GM18873 (cell line): Measurements from ENCODE around the gene LCE2C.
"Not testable (repeated sequence)": the region's sequence is repeated elsewhere in the genome, so short reads cannot be mapped to it uniquely, and the experiment has no call there.

Source experiments
- ATAC-seq: cut with Tn5 transposase; IDR thresholded peaks from one replicate; pipeline ENCODE4 v1.9.1; 2021; ENCODE audit warnings: mild to moderate bottlenecking, moderate library complexity, moderate number of reproducible peaks; ENCODE audit not compliant: unreplicated experiment, low FRiP score

LCE2C gene, protein sequence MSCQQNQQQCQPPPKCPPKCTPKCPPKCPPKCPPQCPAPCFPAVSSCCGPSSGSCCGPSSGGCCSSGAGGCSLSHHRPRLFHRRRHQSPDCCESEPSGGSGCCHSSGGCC

DNA sequence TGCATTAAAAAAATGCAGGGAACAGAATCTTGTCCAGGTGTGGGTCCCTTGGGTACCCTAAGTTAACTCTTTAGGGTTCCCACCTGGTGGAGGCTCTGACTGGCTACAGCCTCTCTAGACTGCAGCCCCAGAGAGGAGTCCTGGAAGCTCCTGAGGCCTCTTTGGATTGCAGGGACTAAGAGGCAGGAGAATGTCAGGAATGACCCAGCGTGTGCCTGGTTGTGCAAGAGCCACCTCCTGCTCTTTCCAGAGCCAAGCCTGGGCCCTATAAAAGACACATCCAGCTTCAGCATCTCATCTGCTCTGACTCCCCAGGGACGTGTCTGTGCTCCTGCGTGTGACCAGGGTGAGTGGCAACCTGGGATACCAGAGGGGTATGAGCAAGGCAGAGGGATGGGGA is at the start of gene LCE2C:
Gene LCE2C (plus strand): TSS at position 297 of the 400 bp plus-strand sequence. CDS start 737 bp downstream, outside the sequence.
- ATAC-seq, result not testable (repeated sequence)

DNA sequence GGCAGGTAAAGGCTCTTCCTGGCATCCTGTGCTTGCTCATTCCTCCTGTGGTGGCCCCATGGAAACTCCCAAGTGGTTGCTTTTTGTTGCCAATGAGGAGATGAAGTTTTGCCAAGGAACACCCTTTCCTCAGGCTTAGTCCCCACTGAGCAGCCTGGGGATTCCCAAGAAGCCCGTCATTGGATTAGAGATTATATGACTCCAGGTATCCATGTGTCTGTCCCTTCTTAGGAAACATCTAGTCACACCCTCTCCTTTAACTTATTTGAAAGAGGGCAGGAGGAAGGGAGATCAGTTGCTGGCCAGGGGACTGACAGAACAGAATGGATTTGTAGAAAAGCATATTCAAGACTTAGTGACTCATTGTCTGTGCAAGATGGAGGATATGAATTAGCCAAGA is 48.3 kb upstream of the LCE2C start:
- ATAC-seq, result no peak

DNA sequence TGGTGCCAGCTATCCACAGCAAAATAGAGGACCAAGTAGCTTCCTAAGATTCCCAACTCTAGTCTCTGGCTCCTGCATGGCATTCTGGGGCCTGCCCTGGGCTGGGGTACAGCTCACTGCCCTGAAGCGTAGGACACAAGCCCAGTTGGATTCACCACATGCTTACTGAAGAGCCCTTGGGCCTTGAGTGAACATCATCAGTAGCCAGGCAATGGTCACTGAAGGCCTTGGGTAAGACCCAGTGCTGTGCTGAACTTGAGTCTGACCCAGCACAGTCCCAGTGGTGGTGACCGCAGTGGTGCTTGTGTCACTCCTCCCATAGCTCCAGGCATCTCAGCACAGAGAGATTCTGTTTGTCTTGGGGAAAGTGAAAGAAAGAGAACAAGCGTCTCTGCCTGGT is 44.5 kb upstream of the LCE2C start:
- no peak for ATAC-seq

DNA sequence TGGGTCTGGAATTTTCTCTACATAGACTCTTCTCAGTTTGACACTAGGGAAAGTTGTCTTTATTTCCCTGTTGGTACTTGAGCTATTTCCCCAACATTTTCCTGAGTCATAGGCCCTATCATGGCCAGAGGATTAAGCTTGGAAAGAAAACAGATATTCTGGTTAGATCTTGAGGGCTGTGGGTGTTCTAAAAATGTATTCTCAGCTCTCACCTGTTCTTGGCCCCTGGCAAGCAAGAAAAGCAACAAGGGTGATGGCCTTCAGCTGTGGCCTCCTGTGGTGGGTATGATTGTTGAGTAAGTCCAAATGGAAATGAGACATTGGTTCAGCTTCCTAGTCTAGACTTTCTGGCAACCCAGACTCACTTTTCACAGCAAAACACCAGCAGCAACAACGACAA is 34.7 kb upstream of the LCE2C start:
- no peak for ATAC-seq

DNA sequence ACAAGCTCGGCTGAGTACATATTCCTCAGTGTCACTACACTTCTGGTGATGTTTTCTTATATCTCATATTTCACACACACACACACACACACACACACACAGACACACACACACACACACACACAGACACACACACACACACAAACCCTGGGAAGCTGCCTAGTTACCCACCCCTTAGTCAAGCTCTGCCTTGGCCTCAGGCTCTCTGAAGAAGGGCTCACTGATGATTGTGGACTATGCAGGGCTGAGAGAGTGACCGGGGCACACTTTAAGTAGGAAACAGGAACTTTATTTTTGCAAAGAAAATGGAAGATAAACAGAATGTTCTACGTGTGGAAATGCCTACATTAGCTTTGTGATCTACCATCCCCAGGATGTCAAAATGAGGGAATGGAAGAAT is 31.1 kb upstream of the LCE2C start:
- ATAC-seq, result no peak

DNA sequence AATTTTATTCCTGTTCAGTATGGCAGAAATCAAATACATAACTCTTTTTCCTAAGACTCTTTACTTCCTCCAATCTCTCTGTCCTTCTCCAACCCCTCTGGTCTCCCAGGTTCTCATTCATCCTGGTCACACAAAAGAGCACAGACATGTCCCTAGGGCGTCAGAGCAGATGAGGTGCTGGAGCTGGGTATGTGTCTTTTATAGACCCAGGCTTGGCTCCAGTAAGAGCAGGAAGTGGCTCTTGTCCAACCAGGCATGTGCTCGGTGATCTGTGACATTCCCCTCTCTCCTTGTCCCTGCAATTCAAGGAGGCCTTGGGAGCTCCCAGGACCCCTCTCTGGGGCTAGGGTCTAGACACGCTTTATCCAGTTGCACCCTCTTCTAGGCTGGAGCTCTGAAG is 29.9 kb upstream of the LCE2C start:
- no peak for ATAC-seq

DNA sequence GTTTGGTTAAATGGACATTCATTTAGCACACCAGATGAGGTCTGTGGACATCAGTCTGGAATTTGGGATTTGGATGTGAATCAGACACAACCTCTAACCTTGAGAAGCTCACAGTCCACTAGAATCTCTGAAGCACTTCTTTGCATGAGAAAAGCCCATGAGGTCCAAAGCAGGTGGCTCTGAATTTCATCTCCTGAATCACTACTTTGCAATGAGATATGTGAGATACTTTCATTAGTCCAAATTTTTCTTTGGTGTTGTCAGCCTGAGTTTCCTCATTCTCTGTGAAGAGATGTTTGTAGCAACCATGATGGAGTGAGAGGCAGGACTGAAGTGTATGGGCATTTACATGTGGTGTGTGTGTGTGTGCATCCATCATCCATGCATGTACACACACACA is 28.4 kb upstream of the LCE2C start:
- ATAC-seq, result no peak

DNA sequence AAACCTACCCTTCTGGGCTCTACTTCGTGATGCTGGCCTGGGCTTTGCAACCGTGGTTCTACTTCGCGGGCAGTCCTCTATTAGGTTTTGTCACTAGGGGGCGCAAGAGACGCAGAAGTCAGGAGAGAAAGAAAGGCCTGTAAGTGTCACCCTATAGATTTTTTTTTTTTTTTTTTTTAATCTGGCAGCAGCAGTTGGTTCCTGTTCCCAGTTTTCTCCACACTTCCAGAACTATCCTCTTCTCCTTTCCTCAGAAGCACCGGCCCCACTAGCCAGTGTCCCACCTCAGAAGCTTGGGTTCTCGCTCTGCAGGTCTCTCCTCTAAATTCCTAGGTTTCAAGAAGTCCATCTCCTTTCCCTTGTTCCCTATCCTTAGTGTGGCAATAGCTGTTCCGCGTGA is 21.0 kb upstream of the LCE2C start:
- ATAC-seq, result no peak

DNA sequence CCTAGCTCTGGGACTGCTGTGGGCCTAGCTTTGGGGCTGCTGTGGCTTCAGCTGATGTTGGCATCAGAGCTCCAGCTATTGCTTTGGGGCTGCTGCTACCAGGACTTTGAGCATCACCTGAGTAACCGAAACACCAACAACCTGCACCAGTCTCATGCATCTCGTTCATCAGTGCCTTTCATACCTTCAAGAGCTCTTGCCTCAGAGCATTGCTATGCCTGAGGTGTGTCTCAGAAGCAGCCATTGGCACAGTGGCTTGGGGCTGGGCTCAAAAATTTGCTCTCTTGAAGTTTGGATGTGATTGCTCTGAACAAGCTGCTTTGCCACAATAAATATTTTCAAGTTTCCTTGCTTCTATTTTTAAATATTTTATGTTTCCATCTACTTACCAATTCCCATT is 18.6 kb upstream of the LCE2C start:
- no peak for ATAC-seq

DNA sequence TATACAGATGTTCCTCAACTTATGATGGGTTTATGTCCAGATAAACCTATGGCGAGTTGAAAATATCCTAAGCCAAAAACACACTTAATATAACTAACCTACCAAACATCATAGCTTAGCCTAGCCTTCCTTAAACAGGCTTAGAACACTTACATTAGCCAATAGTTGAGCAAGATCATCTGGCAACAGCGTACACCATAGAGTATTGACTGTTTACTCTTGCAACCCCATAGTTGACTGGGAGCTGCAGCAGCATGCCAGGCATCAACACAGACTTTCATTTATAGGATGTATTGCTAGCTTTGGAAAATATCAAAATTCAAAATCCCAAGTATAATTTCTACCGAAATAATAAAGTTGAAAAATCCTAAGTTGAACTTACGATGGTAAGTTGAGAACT is 17.4 kb upstream of the LCE2C start:
- no peak for ATAC-seq

DNA sequence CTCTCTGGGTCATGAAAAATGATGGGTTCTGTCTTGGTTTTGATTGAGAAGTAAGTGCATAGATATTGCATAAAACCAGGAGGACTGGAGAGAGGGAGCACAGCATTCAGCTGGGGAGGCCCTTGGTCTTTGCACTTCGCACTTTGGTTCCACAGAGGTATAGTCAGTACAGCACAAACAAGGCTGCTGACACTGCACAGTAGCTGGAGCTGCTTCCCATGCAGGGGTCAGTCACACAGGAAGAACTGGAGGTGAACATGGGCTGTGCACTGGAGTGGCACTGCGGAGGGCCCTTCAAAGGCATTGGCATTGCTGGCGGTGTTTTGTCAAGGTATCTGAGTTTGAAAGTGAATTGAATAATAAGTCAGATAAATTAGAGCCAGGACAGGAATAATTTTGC is 16.4 kb upstream of the LCE2C start:
- no peak for ATAC-seq

DNA sequence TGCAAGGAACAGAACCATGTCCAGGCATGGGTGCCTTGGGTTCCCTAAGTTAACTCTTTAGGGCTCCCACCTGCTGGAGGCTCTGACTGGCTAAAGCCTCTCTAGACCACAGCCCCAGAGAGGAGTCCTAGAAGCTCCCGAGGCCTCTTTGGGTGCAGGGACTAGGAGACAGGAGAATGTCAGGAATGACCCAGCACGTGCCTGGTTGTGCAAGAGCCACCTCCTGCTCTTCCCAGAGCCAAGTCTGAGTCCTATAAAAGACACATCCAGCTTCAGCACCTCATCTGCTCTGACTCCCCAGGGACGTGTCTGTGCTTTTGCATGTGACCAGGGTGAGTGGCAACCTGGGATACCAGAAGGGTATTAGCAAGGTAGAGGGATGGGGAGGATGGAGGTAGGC is 12.0 kb upstream of the LCE2C start, which contains the start of gene LCE2D:
Gene LCE2D (plus strand): TSS at position 283 of the 400 bp plus-strand sequence. CDS start 726 bp downstream, outside the sequence.
- no peak for ATAC-seq

DNA sequence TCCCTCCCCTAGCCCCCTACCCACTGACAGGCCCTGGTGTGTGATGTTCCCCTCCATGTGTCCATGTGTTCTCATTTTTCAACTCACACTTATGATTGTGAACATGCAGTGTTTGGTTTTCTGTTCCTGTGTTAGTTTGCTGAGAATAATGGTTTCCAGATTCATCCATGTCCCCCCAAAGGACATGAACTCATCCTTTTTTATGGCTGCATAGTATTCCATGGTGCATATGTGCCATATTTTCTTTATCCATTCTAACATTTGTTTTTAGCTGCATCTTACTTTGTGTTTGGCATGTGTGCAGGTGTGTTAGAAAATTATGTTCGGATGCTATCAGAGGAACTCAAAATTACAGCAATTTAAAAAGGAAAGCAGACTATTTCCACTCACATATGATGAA is 8.9 kb upstream of the LCE2C start:
- not testable (repeated sequence) for ATAC-seq

DNA sequence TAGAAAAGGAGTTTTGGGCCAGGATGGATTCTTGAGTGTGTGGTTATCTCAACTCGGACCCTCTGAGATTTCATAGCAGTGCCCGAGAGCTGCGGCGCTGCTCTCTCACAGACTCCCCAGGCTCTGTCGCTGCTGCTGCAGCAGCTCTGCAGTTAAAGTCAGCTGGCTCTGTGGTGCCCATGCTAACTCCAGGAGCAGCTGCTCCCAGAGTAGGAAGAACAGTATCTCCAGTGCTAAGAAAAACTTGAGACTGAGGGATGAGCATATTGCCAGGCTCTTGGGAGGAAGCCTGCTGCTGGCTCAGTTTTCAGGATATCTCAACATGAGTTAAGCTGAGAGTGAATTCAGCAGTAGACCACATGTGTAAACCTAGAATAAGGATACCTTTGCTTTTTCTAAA is 7.4 kb upstream of the LCE2C start:
- ATAC-seq, result no peak

DNA sequence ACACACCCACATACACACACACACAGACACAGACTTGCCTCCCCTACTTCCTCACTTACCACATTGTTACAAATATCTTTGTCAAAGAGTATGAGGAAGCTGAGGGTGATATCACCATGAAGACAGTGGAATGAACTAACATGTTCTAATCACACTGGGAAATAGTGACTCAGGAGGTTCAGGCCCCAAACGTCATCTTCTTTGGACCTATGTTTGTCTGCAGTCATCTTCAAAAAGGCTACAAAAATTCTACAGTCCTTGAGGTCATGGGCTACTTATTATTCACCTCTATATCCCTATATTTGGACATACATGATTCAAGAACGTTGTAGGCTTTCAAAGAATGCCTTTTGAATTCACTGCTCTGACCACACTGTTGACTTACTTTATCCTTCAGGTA is 2.1 kb upstream of the LCE2C start:
- no peak for ATAC-seq

DNA sequence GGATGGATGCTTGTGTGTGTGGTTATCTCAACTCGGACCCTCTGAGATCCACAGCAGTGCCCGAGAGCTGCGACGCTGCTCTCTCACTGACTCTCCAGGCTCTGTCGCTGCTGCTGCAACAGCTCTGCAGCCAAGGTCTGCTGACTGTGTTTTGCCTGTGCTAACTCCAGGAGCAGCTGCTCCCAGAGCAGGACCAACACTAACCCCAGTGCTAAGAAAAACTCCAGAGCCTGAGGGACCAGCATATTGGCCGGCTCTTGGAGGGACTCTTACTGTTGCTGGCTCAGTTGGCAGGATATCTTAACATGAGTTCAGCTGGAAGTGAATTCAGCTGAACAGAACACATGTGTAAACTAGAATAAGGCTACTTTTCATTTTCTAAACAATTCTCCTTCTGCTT is 4.4 kb downstream of the LCE2C start:
- ATAC-seq, result no peak

DNA sequence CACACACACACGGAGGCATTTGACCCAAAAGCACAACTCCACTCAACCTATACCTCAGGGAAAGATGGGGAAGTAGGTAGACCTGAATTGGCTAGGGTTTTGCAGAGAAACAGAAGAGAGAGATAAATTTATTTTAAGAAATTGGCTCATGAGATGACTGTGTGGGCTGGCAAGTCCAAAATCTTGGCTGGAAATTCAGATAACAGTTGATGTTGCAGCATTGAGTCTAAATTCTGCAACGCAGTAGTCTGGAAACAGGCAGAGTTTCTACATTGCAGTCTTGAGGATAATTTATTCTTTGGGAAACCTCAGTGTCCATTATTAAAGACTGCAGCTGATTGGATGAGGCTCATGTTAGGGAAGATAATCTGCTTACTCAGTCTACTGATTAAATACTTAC is 6.5 kb downstream of the LCE2C start:
- ATAC-seq, result no peak

DNA sequence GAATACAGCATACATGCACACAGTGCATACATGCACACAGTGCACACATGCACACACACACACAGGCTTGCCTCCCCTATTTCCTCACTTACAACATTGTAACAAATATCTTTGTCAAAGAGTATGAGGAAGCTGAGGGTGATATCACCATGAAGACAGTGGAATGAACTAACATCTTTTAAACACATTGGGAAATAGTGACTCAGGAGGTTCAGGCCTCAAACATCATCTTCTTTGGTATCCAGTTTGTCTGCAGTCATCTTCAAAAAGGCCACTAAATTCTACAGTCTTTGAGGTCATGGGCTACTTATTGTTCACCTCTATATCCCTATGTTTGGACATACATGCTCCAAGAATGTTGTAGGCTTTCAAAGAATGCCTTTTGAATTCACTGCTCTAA is 8.8 kb downstream of the LCE2C start:
- no peak for ATAC-seq

DNA sequence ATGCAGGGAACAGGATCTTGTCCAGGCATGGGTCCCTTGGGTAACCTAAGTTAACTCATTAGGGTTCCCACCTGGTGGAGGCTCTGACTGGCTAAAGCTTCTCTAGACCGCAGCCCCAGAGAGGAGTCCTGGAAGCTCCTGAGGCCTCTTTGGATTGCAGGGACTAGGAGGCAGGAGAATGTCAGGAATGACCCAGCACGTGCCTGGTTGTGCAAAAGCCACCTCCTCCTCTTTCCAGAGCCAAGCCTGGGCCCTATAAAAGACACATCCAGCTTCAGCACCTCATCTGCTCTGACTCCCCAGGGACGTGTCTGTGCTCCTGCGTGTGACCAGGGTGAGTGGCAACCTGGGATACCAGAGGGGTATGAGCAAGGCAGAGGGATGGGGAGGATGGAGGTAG is 10.7 kb downstream of the LCE2C start, which contains the start of gene LCE2B:
Gene LCE2B (plus strand): TSS at position 301 of the 400 bp plus-strand sequence. CDS start 721 bp downstream, outside the sequence.
- ATAC-seq, result not testable (repeated sequence)

DNA sequence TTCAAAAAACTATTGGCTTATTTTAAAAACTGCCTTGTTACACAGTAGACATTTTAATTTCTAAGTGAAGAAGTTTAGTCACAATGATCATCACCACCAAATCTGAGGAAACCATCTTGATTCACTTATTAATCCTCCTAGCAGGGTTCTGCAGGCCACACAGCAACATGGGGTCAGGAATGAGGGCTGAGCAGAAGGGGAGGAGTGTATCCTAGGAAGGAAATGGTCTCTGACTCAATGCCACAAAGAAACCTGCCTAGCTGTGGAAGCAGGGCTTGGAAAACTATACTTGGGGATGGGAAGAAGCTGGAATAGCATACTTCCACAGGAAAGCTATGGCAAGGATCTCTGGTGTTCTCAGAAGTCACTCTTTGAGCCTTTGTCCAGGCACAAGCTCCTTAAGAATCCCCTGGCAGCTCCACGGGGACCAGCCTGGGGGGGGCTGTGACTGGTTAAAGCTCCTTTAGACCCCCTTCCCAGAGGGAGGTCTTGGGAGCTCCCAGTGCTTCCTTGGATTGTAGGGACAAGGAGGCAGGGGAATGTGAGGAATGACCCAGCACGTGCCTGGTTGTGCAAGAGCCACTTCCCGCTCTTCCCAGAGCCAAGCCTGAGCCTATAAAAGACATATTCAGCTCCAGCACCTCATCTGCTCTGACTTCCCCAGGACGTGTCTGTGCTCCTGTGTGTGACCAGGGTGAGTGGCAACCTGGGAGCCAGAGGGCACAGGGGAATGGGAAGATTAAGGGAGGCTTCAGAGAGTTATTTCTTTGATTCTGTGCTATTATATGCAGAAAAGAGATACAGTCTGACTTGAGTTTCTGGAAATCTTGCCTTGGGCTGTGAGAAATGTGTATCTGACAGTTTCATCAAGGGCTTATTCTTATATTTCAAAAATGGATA is 22.9 kb downstream of the LCE2C start, which contains the start of gene LCE2A:
Gene LCE2A (plus strand): TSS at position 645 of the 900 bp plus-strand sequence. CDS start 557 bp downstream, outside the sequence.
- ATAC-seq, result no peak

DNA sequence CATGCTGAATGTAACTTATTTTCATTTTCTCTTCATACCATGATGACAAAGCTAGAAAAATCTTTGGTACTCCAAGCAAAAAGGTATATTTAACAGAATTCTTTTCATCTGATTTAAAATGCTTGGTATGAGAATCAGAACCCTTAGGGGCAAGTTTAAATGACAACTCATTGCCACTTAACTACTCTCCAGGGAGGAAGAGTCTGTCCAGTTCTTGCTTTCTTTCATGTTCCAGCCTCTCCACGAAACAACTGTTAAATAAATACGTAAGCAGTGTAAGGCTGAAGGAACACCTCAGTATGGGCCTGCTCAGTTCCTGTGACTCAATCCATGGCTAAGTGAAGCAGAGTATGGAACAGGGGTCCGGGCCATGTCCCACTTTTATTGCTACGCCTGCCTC is 24.7 kb downstream of the LCE2C start:
- no peak for ATAC-seq

DNA sequence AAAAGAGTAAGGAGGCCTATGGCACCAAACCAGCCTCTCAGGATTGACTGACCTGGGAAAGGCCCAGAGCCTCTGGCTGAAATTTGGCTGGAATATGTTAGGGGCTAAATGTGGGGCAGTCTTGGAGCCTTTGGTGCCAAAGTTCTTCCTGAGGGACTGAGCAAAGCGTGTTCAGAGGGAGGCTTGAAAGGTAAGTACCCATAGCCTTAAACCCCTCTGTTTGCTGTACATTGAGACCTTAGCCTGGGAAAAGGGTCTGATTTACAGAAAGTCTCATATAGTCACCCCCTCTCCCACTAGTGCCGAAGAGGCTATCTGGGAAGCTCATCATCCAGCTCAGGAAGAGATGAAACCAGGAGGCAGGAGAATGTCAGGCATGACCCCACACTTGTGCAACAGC is 32.8 kb downstream of the LCE2C start, which contains the start of gene LCE4A:
Gene LCE4A (plus strand): TSS at position 301 of the 400 bp plus-strand sequence. CDS start 916 bp downstream, outside the sequence.
- no peak for ATAC-seq
